ENCODE data around the gene ZNF496. TPM values are rescaled to one million over a fixed set of nuclear protein-coding genes. Genes with fewer than 3 reads are reported as not detected.

The ZNF496 gene
- total and polyA plus RNA-seq, 2 of the 13 experiments (the other 11 are each of a cell fraction or from before 2014, with no cell fraction given) = 14.8 to 18.6 TPM

DNA sequence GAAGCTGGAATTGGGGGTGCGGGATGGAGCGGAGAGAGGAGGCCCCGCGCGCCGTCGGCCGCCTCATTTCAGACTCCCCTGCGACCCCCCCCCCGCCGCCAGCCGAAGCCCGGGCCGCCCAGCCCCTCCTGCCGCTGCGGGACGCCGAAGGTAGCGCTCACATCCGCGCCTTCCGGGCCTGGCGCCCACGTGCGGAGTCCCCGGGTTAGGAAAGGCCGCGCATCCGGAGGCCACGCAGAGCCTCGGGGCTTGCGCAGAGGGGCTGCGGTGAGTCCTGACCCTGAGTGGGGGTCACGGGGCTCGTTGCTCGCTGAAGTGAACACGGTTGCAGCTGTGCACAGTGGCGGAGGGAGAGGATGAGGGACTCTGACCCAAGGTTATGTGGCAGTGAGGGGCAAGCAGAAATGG lies 552 bp upstream of the ZNF496 start (continued):
- no peak for TF ChIP-seq HNF1A (IDR thresholded peaks at IDR 0.05; ENCODE audit: low read depth)
- TF ChIP-seq HNF1A (CRISPR knock-in tag; IDR thresholded peaks at IDR 0.05; ENCODE audit: borderline replicate concordance) = no peak
- TF ChIP-seq ZNF331 (CRISPR knock-in tag; IDR thresholded peaks at IDR 0.05) = no peak
- no peak for TF ChIP-seq ZNF569 (CRISPR knock-in tag; IDR thresholded peaks at IDR 0.05; ENCODE audit: borderline replicate concordance)
- TF ChIP-seq CERS6 (CRISPR knock-in tag; IDR thresholded peaks at IDR 0.05) = no peak
- no peak; the same call in 1 of the 2 replicates for TF ChIP-seq SATB2 (CRISPR knock-in tag; IDR thresholded peaks at IDR 0.05)
- TF ChIP-seq, protein P1, sequence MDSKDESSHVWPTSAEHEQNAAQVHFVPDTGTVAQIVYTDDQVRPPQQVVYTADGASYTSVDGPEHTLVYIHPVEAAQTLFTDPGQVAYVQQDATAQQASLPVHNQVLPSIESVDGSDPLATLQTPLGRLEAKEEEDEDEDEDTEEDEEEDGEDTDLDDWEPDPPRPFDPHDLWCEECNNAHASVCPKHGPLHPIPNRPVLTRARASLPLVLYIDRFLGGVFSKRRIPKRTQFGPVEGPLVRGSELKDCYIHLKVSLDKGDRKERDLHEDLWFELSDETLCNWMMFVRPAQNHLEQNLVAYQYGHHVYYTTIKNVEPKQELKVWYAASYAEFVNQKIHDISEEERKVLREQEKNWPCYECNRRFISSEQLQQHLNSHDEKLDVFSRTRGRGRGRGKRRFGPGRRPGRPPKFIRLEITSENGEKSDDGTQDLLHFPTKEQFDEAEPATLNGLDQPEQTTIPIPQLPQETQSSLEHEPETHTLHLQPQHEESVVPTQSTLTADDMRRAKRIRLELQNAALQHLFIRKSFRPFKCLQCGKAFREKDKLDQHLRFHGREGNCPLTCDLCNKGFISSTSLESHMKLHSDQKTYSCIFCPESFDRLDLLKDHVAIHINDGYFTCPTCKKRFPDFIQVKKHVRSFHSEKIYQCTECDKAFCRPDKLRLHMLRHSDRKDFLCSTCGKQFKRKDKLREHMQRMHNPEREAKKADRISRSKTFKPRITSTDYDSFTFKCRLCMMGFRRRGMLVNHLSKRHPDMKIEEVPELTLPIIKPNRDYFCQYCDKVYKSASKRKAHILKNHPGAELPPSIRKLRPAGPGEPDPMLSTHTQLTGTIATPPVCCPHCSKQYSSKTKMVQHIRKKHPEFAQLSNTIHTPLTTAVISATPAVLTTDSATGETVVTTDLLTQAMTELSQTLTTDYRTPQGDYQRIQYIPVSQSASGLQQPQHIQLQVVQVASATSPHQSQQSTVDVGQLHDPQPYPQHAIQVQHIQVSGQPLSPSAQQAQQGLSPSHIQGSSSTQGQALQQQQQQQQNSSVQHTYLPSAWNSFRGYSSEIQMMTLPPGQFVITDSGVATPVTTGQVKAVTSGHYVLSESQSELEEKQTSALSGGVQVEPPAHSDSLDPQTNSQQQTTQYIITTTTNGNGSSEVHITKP (CRISPR knock-in tag; IDR thresholded peaks at IDR 0.05; ENCODE audit: low read depth) = no peak
- no peak for TF ChIP-seq ZNF652 (CRISPR knock-in tag; IDR thresholded peaks at IDR 0.05; ENCODE audit: borderline replicate concordance, low read depth)
- peak; percentile 6 for TF ChIP-seq MED8 (CRISPR knock-in tag; IDR thresholded peaks at IDR 0.05; ENCODE audit: insufficient replicate concordance)
- TF ChIP-seq LBX2 (CRISPR knock-in tag; IDR thresholded peaks at IDR 0.05; ENCODE audit: borderline replicate concordance) = no peak; the same call in 1 of the 2 replicates
- TF ChIP-seq, protein P2, sequence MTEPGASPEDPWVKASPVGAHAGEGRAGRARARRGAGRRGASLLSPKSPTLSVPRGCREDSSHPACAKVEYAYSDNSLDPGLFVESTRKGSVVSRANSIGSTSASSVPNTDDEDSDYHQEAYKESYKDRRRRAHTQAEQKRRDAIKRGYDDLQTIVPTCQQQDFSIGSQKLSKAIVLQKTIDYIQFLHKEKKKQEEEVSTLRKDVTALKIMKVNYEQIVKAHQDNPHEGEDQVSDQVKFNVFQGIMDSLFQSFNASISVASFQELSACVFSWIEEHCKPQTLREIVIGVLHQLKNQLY (CRISPR knock-in tag; IDR thresholded peaks at IDR 0.05) = 0 out of 2 replicates have a peak, but pooled peaks have one; percentile 31
- TF ChIP-seq ZNF17 (CRISPR knock-in tag; IDR thresholded peaks at IDR 0.05) = no peak
- peak; percentile 83 for TF ChIP-seq KDM5B (CRISPR knock-in tag; IDR thresholded peaks at IDR 0.05; ENCODE audit: borderline replicate concordance)
- no peak for TF ChIP-seq XBP1 (CRISPR knock-in tag; IDR thresholded peaks at IDR 0.05)
- no peak; the same call in 1 of the 2 replicates for TF ChIP-seq ZBTB42 (CRISPR knock-in tag; IDR thresholded peaks at IDR 0.05)
- TF ChIP-seq MBNL3 (CRISPR knock-in tag; conservative IDR thresholded peaks at IDR 0.05) = no peak
- TF ChIP-seq HNRNPUL1 (IDR thresholded peaks at IDR 0.05; ENCODE audit: low read depth, low read length) = no peak
- TF ChIP-seq LCORL (IDR thresholded peaks at IDR 0.05) = no peak
- TF ChIP-seq LCORL (CRISPR knock-in tag; IDR thresholded peaks at IDR 0.05) = no peak
- no peak for TF ChIP-seq HNRNPH1 (optimal IDR thresholded peaks at IDR 0.05; ENCODE audit: low read depth, low read length)
- TF ChIP-seq MZF1 (CRISPR knock-in tag; IDR thresholded peaks at IDR 0.05; ENCODE audit: borderline replicate concordance) = no peak
- 0 out of 2 replicates have a peak, but pooled peaks have one; percentile 25 for TF ChIP-seq HOXA3 (CRISPR knock-in tag; IDR thresholded peaks at IDR 0.05)
